Large intestine (tissue), 1 donor: Measurements from ENCODE around the gene OR52B6. TPM values are rescaled to one million over a fixed set of nuclear protein-coding genes. Genes with fewer than 3 reads are reported as not detected.

Experiments used
- polyA plus RNA-seq: library from polyadenylated mRNA; unstranded; fragments of 120-200 nt; gene quantifications from one replicate; pipeline ENCODE4 v1.2.1, GENCODE V29; 2013

The OR52B6 gene
- polyA plus RNA-seq, 1 donor: not detected

Other genes starting within 250 kb of the OR52B6 start
- gene OR51B5, start 237.4 kb upstream of the OR52B6 start, polyA plus RNA-seq: 0.30 TPM
- not detected for gene OR51B6, start 229.4 kb upstream of the OR52B6 start, polyA plus RNA-seq
- not detected for gene OR51M1, start 197.1 kb upstream of the OR52B6 start, polyA plus RNA-seq
- gene OR51Q1, start 158.8 kb upstream of the OR52B6 start, polyA plus RNA-seq: not detected
- not detected for gene OR51I1, start 139.4 kb upstream of the OR52B6 start, polyA plus RNA-seq
- gene OR51I2, start 131.6 kb upstream of the OR52B6 start, polyA plus RNA-seq: not detected
- gene OR52D1, start 92.2 kb upstream of the OR52B6 start, polyA plus RNA-seq: not detected
- gene UBQLN3, start 70.9 kb upstream of the OR52B6 start, polyA plus RNA-seq: not detected
- 0.70 TPM for gene UBQLNL, start 64.2 kb upstream of the OR52B6 start, polyA plus RNA-seq
- not detected for gene OR52H1, start 32.3 kb upstream of the OR52B6 start, polyA plus RNA-seq
- 2.6 TPM for gene TRIM6, start 15.8 kb downstream of the OR52B6 start, polyA plus RNA-seq
- gene TRIM34, start 44.1 kb downstream of the OR52B6 start, polyA plus RNA-seq: 11.6 TPM
- 23.9 TPM for gene TRIM5, start 104.2 kb downstream of the OR52B6 start, polyA plus RNA-seq
- 15.2 TPM for gene TRIM22, start 108.9 kb downstream of the OR52B6 start, polyA plus RNA-seq
- gene OR56B1, start 155.6 kb downstream of the OR52B6 start, polyA plus RNA-seq: not detected
- 0.04 TPM for gene OR52N4, start 173.4 kb downstream of the OR52B6 start, polyA plus RNA-seq
- not detected for gene OR52N5, start 202.5 kb downstream of the OR52B6 start, polyA plus RNA-seq
- gene OR52N1, start 210.4 kb downstream of the OR52B6 start, polyA plus RNA-seq: not detected
- not detected for gene OR52N2, start 228.0 kb downstream of the OR52B6 start, polyA plus RNA-seq